ENCODE data around the gene NTM.

NTM gene

GRCh38 chr11:132200353-132200936 is 830.0 kb downstream of the NTM start:
- TF ChIP-seq POLR2AphosphoS5 (IDR thresholded peaks at IDR 0.05; ENCODE audit: low read depth) (no peak), CTCF (IDR thresholded peaks at IDR 0.05; ENCODE audit: insufficient read depth, low read length) (no peak), GABPA (IDR thresholded peaks at IDR 0.05; ENCODE audit: low read depth) (no peak), REST (IDR thresholded peaks at IDR 0.05; ENCODE audit: insufficient replicate concordance, low read depth) (no peak), SPI1 (IDR thresholded peaks at IDR 0.05; ENCODE audit: borderline replicate concordance, low read depth) (no peak)
- H3K4me3 ChIP-seq (replicated peaks; ENCODE audit: insufficient read depth, low read length): no peak overlapping the region
- DNase-seq (ENCODE audit: low read depth in 1 of 2, low spot score in 1 of 2): no peak

GRCh38 chr11:132202621-132203020 is 832.2 kb downstream of the NTM start:
- TF ChIP-seq CTCF (IDR thresholded peaks at IDR 0.05; ENCODE audit: insufficient read depth, low read length) (no peak), REST (IDR thresholded peaks at IDR 0.05; ENCODE audit: insufficient replicate concordance, low read depth) (no peak), GABPA (IDR thresholded peaks at IDR 0.05; ENCODE audit: low read depth) (no peak), POLR2AphosphoS5 (IDR thresholded peaks at IDR 0.05; ENCODE audit: low read depth) (no peak), SPI1 (IDR thresholded peaks at IDR 0.05; ENCODE audit: borderline replicate concordance, low read depth) (no peak)
- DNase-seq (ENCODE audit: low read depth in 1 of 2, low spot score in 1 of 2): no peak

More at GRCh38 chr11:132200353-132200936, 830.0 kb downstream of the NTM start:
- Histone ChIP-seq H3K27ac (replicated peaks) (no peak overlapping the region), H3K27me3 (ENCODE audit: insufficient read depth, poor library complexity, severe bottlenecking) (no peaks in the 10 kb centered on the region)

GRCh38 chr11:132205006-132205405 is 834.6 kb downstream of the NTM start:
- no peak for TF ChIP-seq GABPA (IDR thresholded peaks at IDR 0.05; ENCODE audit: low read depth)
- TF ChIP-seq POLR2AphosphoS5 (IDR thresholded peaks at IDR 0.05; ENCODE audit: low read depth): no peak
- TF ChIP-seq REST (IDR thresholded peaks at IDR 0.05; ENCODE audit: insufficient replicate concordance, low read depth): no peak
- TF ChIP-seq SPI1 (IDR thresholded peaks at IDR 0.05; ENCODE audit: borderline replicate concordance, low read depth): no peak
- no peak for TF ChIP-seq CTCF (IDR thresholded peaks at IDR 0.05; ENCODE audit: insufficient read depth, low read length)
- Histone ChIP-seq H3K27me3 (ENCODE audit: insufficient read depth, poor library complexity, severe bottlenecking) (no peaks in the 10 kb centered on the region), H3K4me3 (replicated peaks; ENCODE audit: insufficient read depth, low read length) (no peak overlapping the region), H3K27ac (replicated peaks) (no peak overlapping the region)
- no peak for DNase-seq (ENCODE audit: low read depth in 1 of 2, low spot score in 1 of 2)

More at GRCh38 chr11:132202621-132203020, 832.2 kb downstream of the NTM start:
- no peak overlapping the region for H3K27ac ChIP-seq (replicated peaks)
- H3K4me3 ChIP-seq (replicated peaks; ENCODE audit: insufficient read depth, low read length): no peak overlapping the region
- no peaks in the 10 kb centered on the region for H3K27me3 ChIP-seq (ENCODE audit: insufficient read depth, poor library complexity, severe bottlenecking)
